ENCODE results near the gene RAD51B. TPM values are rescaled to one million over a fixed set of nuclear protein-coding genes. Genes with fewer than 3 reads are reported as not detected.

RAD51B gene
- total and polyA plus RNA-seq, 9 of the 15 experiments (the other 6 are each of a cell fraction or from before 2014, with no cell fraction given): 8.5 to 17.3 (median 11.3) TPM

- TF ChIP-seq ZMIZ1 (IDR thresholded peaks at IDR 0.05; ENCODE audit: low read depth in 2 of 2, low read length in 2 of 2) (peak in 1 of 2 experiments; percentile 58; a peak in 1 of 4 replicates), CTBP1 (IDR thresholded peaks at IDR 0.05; ENCODE audit: borderline replicate concordance) (peak; percentile 91), GTF2F1 (IDR thresholded peaks at IDR 0.05; ENCODE audit: low read depth, low read length) (no peak), SMAD3 (CRISPR knock-in tag; conservative IDR thresholded peaks at IDR 0.05) (no peak), SP1 (CRISPR knock-in tag; IDR thresholded peaks at IDR 0.05) (0 out of 2 replicates have a peak, but pooled peaks have one; percentile 36), KLF16 (IDR thresholded peaks at IDR 0.05) (peak; percentile 95), EP300 (IDR thresholded peaks at IDR 0.05; ENCODE audit: low read length) (peak; percentile 85), MEF2A (IDR thresholded peaks at IDR 0.05; ENCODE audit: control insufficient read depth, low read depth, low read length) (0 out of 2 replicates have a peak, but pooled peaks have one; percentile 20), SOX6 (IDR thresholded peaks at IDR 0.05) (peak; percentile 77), PCBP1 (IDR thresholded peaks at IDR 0.05; ENCODE audit: low read depth, low read length, poor library complexity, severe bottlenecking) (no peak), FOXM1 (IDR thresholded peaks at IDR 0.05; ENCODE audit: low read depth) (peak; percentile 41; the same call in 1 of the 2 replicates), FOXM1 (CRISPR knock-in tag; IDR thresholded peaks at IDR 0.05; ENCODE audit: low read depth) (no peak), UBTF (IDR thresholded peaks at IDR 0.05; ENCODE audit: borderline replicate concordance in 1 of 2, low read depth in 2 of 2, low read length in 2 of 2) (peak; percentile 77 to 86; a peak in 3 of 4 replicates), RCOR1 (IDR thresholded peaks at IDR 0.05; ENCODE audit: borderline replicate concordance in 1 of 2, low read depth in 2 of 2, low read length in 2 of 2) (peak in 1 of 2 experiments; percentile 96; a peak in 2 of 4 replicates), DDX20 (tag; IDR thresholded peaks at IDR 0.05; ENCODE audit: low read depth) (no peak), SMAD4 (CRISPR knock-in tag; conservative IDR thresholded peaks at IDR 0.05) (peak; percentile 81), NCOA1 (IDR thresholded peaks at IDR 0.05; ENCODE audit: low read depth) (0 out of 2 replicates have a peak, but pooled peaks have one; percentile 21)
Measured at GRCh38 chr14:68762953-68763764, 943.6 kb downstream of the RAD51B start (continued).

Measured in K562 (cell line).